H1 (cell line): ENCODE data around the gene RRP7A. TPM values are rescaled to one million over a fixed set of nuclear protein-coding genes. Genes with fewer than 3 reads are reported as not detected.
"Not testable (repeated sequence)": the region's sequence is repeated elsewhere in the genome, so short reads cannot be mapped to it uniquely, and the experiment has no call there.

Experiments
- CTCF ChIA-PET: fragments of 300-600 bp; sonication (Branson Sonifier 250); formaldehyde crosslinking; loops from one replicate; lab custom pipeline; 2021; ENCODE audit not compliant: partially characterized antibody; lab: Charles Lee
- POLR2A ChIA-PET: fragments of 300-600 bp; sonication (Branson Sonifier 250); formaldehyde crosslinking; loops from one replicate; lab custom pipeline; 2021; ENCODE audit warnings: inconsistent platforms; ENCODE audit not compliant: partially characterized antibody; lab: Charles Lee
- DNase-seq, 2 experiments: peaks; one replicate each; pipeline versions ENCODE4 v3.0.0 to v3.0.0-alpha.2; 2010 to 2022; ENCODE audit warnings: low spot score in 2 of 2, low read depth in 1 of 2, mixed read lengths in 1 of 2
- FAIRE-seq: peaks from 2 replicates; lab custom pipeline; 2011; peaks lifted over from hg19 to GRCh38; lab: Jason Lieb, UNC
- H2AFZ ChIP-seq: 2 replicates; pipeline ENCODE4 v1.8.1; 2012; ENCODE audit warnings: low read length, inconsistent platforms
- H2AK5ac ChIP-seq: 2 replicates; pipeline ENCODE4 v1.6.1; 2013; ENCODE audit warnings: low read depth, low read length
- H2BK120ac ChIP-seq: replicated peaks from 2 replicates; pipeline ENCODE3; 2013; ENCODE audit warnings: low read depth, low read length, inconsistent platforms
- H2BK12ac ChIP-seq: 2 replicates; pipeline ENCODE4 v1.6.1; 2013; ENCODE audit warnings: low read depth, low read length
- H2BK15ac ChIP-seq: 2 replicates; pipeline ENCODE4 v1.6.1; 2013; ENCODE audit warnings: low read length
- H2BK20ac ChIP-seq: 2 replicates; pipeline ENCODE4 v1.6.1; 2013; ENCODE audit warnings: low read length
- H2BK5ac ChIP-seq: 2 replicates; pipeline ENCODE4 v1.6.1; 2013; ENCODE audit warnings: low read depth, low read length
- H3K14ac ChIP-seq: 2 replicates; pipeline ENCODE4 v1.6.1; 2013; ENCODE audit warnings: inconsistent platforms; ENCODE audit not compliant: insufficient read length
- H3K18ac ChIP-seq: 2 replicates; pipeline ENCODE4 v1.6.1; 2013; ENCODE audit warnings: low read length; ENCODE audit errors: extremely low read depth
- H3K23ac ChIP-seq: 2 replicates; pipeline ENCODE4 v1.6.1; 2013; ENCODE audit warnings: inconsistent platforms; ENCODE audit not compliant: insufficient read length
- H3K23me2 ChIP-seq: 2 replicates; pipeline ENCODE4 v1.6.1; 2013; ENCODE audit warnings: low read depth, low read length
- H3K27ac ChIP-seq: 2 replicates; pipeline ENCODE4 v1.6.1; 2011; ENCODE audit warnings: low read depth, low read length, inconsistent platforms
- H3K27me3 ChIP-seq, 4 experiments: replicated peaks in 1 of 4; 1 replicate in 1 of 4; 2 replicates in 3 of 4; pipeline versions ENCODE4 v1.6.1 to v1.8.1; 2011 to 2013; ENCODE audit warnings: low read length in 3 of 4, mild to moderate bottlenecking in 3 of 4, inconsistent platforms in 2 of 4, mixed read lengths in 2 of 4, moderate library complexity in 1 of 4; ENCODE audit not compliant: control insufficient read depth in 3 of 4, insufficient read depth in 3 of 4; ENCODE audit errors: extremely low read depth in 1 of 4
- H3K36me3 ChIP-seq, 4 experiments: 2 replicates each; pipeline versions ENCODE4 v1.6.1 to v1.8.1; 2011 to 2013; ENCODE audit warnings: mild to moderate bottlenecking in 4 of 4, low read length in 3 of 4, moderate library complexity in 2 of 4, control low read depth in 1 of 4, inconsistent platforms in 1 of 4; ENCODE audit not compliant: insufficient read depth in 4 of 4, control insufficient read depth in 2 of 4
- H3K4ac ChIP-seq: replicated peaks from 2 replicates; pipeline ENCODE3; 2013; ENCODE audit warnings: low read length, low read depth, mixed read lengths, inconsistent platforms; ENCODE audit not compliant: insufficient read length
- H3K4me1 ChIP-seq, 4 experiments: replicated peaks in 1 of 4; 1 replicate in 1 of 4; 2 replicates in 3 of 4; pipeline versions ENCODE4 v1.6.1 to v1.8.1; 2011 to 2013; ENCODE audit warnings: low read length in 3 of 4, inconsistent platforms in 2 of 4, mixed read lengths in 1 of 4; ENCODE audit not compliant: insufficient read depth in 4 of 4, control insufficient read depth in 3 of 4
- H3K4me2 ChIP-seq, 2 experiments: 2 replicates each; pipeline versions ENCODE4 v1.6.1 to v1.8.1; 2011 to 2013; ENCODE audit warnings: low read depth in 2 of 2, low read length in 2 of 2, control low read depth in 1 of 2, inconsistent platforms in 1 of 2, mild to moderate bottlenecking in 1 of 2; ENCODE audit not compliant: insufficient read depth in 1 of 2
- H3K4me3 ChIP-seq, 4 experiments: fragments of 200-600, 300-600 bp in 1 of 4; sonication (generic), shearing (Covaris generic), sonication (Bioruptor Twin) in 1 of 4; 2 replicates each; pipeline versions ENCODE4 v1.5.1 to v1.8.1; 2011 to 2016; ENCODE audit warnings: low read length in 4 of 4, low read depth in 3 of 4, control low read depth in 2 of 4, inconsistent platforms in 2 of 4, mild to moderate bottlenecking in 2 of 4, mixed read lengths in 1 of 4, moderate library complexity in 1 of 4; ENCODE audit not compliant: insufficient read depth in 2 of 4; ENCODE audit errors: extremely low read depth in 1 of 4
- H3K56ac ChIP-seq: replicated peaks from 2 replicates; pipeline ENCODE3; 2013; ENCODE audit warnings: low read depth, mild to moderate bottlenecking, mixed read lengths, low read length, inconsistent platforms; ENCODE audit not compliant: insufficient read length
- H3K79me1 ChIP-seq: 2 replicates; pipeline ENCODE4 v1.6.1; 2013; ENCODE audit warnings: low read depth, low read length, control low read depth
- H3K79me2 ChIP-seq, 2 experiments: 2 replicates each; pipeline versions ENCODE4 v1.6.1 to v1.8.1; 2012 to 2013; ENCODE audit warnings: low read length in 2 of 2, mild to moderate bottlenecking in 2 of 2, inconsistent platforms in 1 of 2; ENCODE audit not compliant: insufficient read depth in 2 of 2, control insufficient read depth in 1 of 2
- H3K9ac ChIP-seq, 4 experiments: replicated peaks in 1 of 4; 1 replicate in 1 of 4; 2 replicates in 3 of 4; pipeline versions ENCODE4 v1.6.1 to v1.8.1; 2011 to 2013; ENCODE audit warnings: low read depth in 3 of 4, low read length in 3 of 4, control low read depth in 2 of 4, mild to moderate bottlenecking in 2 of 4, moderate library complexity in 2 of 4, inconsistent platforms in 1 of 4; ENCODE audit errors: extremely low read depth in 1 of 4
- H3K9me3 ChIP-seq, 2 experiments: 2 replicates each; pipeline versions ENCODE4 v1.6.1 to v1.8.1; 2012 to 2013; ENCODE audit warnings: mild to moderate bottlenecking in 2 of 2, moderate library complexity in 2 of 2, control low read depth in 1 of 2, inconsistent platforms in 1 of 2, low read depth in 1 of 2, low read length in 1 of 2, mixed read lengths in 1 of 2; ENCODE audit not compliant: insufficient read depth in 2 of 2
- H4K20me1 ChIP-seq, 2 experiments: replicated peaks in 1 of 2; 2 replicates each; pipeline versions ENCODE3 to v1.8.1; 2011 to 2013; ENCODE audit warnings: inconsistent platforms in 2 of 2, low read length in 2 of 2, mild to moderate bottlenecking in 1 of 2; ENCODE audit not compliant: insufficient read depth in 2 of 2, control insufficient read depth in 1 of 2
- H4K5ac ChIP-seq: 2 replicates; pipeline ENCODE4 v1.6.1; 2013; ENCODE audit warnings: low read length, low read depth, mixed read lengths, inconsistent platforms; ENCODE audit not compliant: insufficient read length
- H4K8ac ChIP-seq: 2 replicates; pipeline ENCODE4 v1.8.0; 2013; ENCODE audit warnings: mild to moderate bottlenecking, moderate library complexity, low read length, inconsistent platforms; ENCODE audit not compliant: insufficient read depth; ENCODE audit errors: extremely low read depth
- H4K91ac ChIP-seq: replicated peaks from 2 replicates; pipeline ENCODE3; 2013; ENCODE audit warnings: low read length, mixed read lengths, inconsistent platforms; ENCODE audit not compliant: insufficient read length
- WGBS, 2 experiments: shearing (Covaris generic) in 1 of 2; methylation state at CpG; one replicate each; pipeline versions ENCODE4 v1.1.6 to v1.1.7; 2013 to 2015; ENCODE audit warnings: low lambda C conversion rate in 2 of 2, mixed read lengths in 2 of 2, inconsistent platforms in 1 of 2, low coverage in 1 of 2, missing lambda C conversion rate in 1 of 2; ENCODE audit not compliant: insufficient replicate concordance in 2 of 2, insufficient coverage in 1 of 2, insufficient read length in 1 of 2; ENCODE audit errors: extremely low coverage in 1 of 2, missing lambda C conversion rate in 1 of 2; 5-methylcytosine and 5-hydroxymethylcytosine counted together
- polyA plus RNA-seq, 7 experiments: library from polyadenylated mRNA; depleted of rRNA in 3 of 7; stranded (reverse) in 5 of 7; unstranded in 2 of 7; fragments of >200 nt in 5 of 7; fragments of 200-250 nt in 2 of 7; gene quantifications; 1 replicate in 5 of 7; 2 replicates in 1 of 7; 4 replicates in 1 of 7; pipeline versions ENCODE4 v1.2.1 to v1.2.3, GENCODE V29; 2011 to 2013; ENCODE audit warnings: missing spikeins in 2 of 7, mixed read lengths in 2 of 7
- total RNA-seq: library from RNA; stranded (reverse); fragmentation: NEBNext Ultra II Directional; extraction: Animal tissue kit (Norgen Biotek cat#: 25700); gene quantifications from 2 replicates; pipeline ENCODE4 v1.2.1, GENCODE V29; 2021

Gene RRP7A
- total and polyA plus RNA-seq, 2 of the 8 experiments (the other 6 are each of a cell fraction or from before 2014, with no cell fraction given) = 18.4 to 49.0 TPM

DNA sequence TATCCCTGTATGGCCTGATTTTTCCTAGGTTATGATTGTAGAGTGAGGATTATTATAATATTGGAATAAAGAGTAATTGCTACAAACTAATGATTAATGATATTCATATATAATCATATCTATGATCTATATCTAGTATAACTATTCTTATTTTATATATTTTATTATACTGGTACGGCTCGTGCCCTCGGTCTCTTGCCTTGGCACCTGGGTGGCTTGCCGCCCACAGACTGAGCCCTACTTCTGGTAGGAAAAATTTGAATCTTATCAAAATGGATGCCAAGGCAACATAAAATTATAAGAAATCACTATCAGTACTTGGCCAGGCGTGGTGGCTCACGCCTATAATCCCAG lies 32.7 kb upstream of the RRP7A start:
- DNase-seq, H3K56ac ChIP-seq, H3K79me1 ChIP-seq, H4K91ac ChIP-seq, FAIRE-seq, H4K5ac ChIP-seq, H2BK20ac ChIP-seq, H3K14ac ChIP-seq, H3K23me2 ChIP-seq, H4K20me1 ChIP-seq, H3K4me3 ChIP-seq, H3K79me2 ChIP-seq, H2AK5ac ChIP-seq, H3K36me3 ChIP-seq, H3K18ac ChIP-seq, H3K23ac ChIP-seq, H2AFZ ChIP-seq, H3K27ac ChIP-seq, H2BK12ac ChIP-seq, H2BK120ac ChIP-seq, H3K9ac ChIP-seq, H2BK15ac ChIP-seq, H3K4me2 ChIP-seq, H2BK5ac ChIP-seq, H4K8ac ChIP-seq, H3K9me3 ChIP-seq, H3K4ac ChIP-seq: not testable (repeated sequence)
- Histone ChIP-seq H3K4me1 (peaks cover 0 to 13% (median 4%) of the 10 kb centered on the region in 4 experiments; a peak in 4 of 7 replicates), H3K27me3 (peaks cover 0 to 10% (median 9%) of the 10 kb centered on the region in 4 experiments; a peak in 4 of 7 replicates)
- 88% methylated on average over 6 of the region's 6 CpGs; no CpG with 5 or more reads in 1 of the 2 experiments for WGBS, 2 experiments
- ChIA-PET POLR2A (interaction anchor here (1.4 kb wide), 1 partner anchor 15 kb away, joined by 3 read pairs; no protein-coding TSS in a partner anchor), CTCF (interaction anchor here (0.8 to 1.9 kb wide), 5 partner anchors 9 to 569 kb away, joined by 3 to 12 read pairs (median 8); no protein-coding TSS in a partner anchor)
